ENCODE data around the gene C1orf52. TPM values are rescaled to one million over a fixed set of nuclear protein-coding genes. Genes with fewer than 3 reads are reported as not detected.

The C1orf52 gene
- total RNA-seq, 4 donors from 2014 or later: 12.7 to 27.2 (median 21.0) TPM

DNA sequence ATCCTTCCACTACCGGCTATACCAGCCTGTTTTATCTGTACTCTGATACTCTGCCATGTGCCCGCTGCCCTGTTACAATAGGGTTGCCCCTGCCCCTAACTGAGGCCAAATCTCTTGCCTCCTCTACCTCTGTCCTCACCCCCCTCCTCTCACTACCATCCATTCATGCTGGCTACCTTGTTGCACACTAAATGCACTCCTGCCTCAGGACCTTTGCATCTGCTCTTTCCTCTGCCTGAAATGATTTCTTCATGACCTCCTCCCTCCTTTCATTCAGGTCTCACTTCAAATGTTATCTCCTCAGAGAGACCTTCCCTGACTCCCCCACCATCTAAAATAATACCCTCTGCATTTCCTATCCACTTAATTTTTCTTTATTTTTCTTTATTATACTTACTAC, 51.0 kb downstream of the C1orf52 start:
- peaks cover 0 to 4% (median 0%) of the 10 kb centered on the region in 3 donors for H3K4me1 ChIP-seq
- H3K4me3 ChIP-seq: no peak overlapping the region
- no peaks in the 10 kb centered on the region for H3K36me3 ChIP-seq
- H3K9me3 ChIP-seq: no peaks in the 10 kb centered on the region
- TF ChIP-seq EP300 (IDR thresholded peaks at IDR 0.05) (no peak), POLR2AphosphoS5 (IDR thresholded peaks at IDR 0.05) (no peak), POLR2A (IDR thresholded peaks at IDR 0.05) (no peak)
- TF ChIP-seq, protein P1, sequence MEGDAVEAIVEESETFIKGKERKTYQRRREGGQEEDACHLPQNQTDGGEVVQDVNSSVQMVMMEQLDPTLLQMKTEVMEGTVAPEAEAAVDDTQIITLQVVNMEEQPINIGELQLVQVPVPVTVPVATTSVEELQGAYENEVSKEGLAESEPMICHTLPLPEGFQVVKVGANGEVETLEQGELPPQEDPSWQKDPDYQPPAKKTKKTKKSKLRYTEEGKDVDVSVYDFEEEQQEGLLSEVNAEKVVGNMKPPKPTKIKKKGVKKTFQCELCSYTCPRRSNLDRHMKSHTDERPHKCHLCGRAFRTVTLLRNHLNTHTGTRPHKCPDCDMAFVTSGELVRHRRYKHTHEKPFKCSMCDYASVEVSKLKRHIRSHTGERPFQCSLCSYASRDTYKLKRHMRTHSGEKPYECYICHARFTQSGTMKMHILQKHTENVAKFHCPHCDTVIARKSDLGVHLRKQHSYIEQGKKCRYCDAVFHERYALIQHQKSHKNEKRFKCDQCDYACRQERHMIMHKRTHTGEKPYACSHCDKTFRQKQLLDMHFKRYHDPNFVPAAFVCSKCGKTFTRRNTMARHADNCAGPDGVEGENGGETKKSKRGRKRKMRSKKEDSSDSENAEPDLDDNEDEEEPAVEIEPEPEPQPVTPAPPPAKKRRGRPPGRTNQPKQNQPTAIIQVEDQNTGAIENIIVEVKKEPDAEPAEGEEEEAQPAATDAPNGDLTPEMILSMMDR (IDR thresholded peaks at IDR 0.05): no peak
- no peak overlapping the region for H3K27ac ChIP-seq
- no peaks in the 10 kb centered on the region for H3K27me3 ChIP-seq
- 72 to 75% methylated on average over 2 of the region's 2 CpGs for WGBS, 2 donors (ENCODE audit: low coverage in 1 of 2)
- no peak for ATAC-seq

DNA sequence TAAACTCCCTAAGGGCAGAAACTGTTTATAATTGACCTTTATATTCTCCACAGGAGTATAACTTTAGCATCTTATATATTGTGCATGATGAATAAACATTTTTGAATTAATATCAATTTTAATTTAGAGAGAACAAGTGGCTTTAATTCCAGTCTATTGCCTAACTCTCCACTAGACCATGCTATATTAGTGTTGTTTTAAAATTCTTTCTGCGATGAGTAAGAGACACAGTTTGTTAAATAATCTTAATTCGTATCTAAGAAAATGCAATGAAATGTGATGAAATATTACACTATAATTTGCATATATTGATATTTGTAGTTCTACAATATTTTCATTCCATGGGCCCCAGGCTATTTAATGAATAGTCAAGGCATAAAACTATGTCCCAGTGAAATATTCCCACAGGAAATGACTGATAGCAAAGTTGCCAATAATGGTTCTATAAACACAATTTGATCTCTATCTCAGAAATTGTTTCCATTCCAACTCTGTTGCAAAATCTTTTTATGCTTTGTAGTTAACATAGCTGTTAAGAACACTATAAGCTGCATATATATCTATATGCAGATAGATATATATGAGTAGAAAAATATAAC, 55.8 kb downstream of the C1orf52 start:
- no peaks in the 10 kb centered on the region for H3K36me3 ChIP-seq
- ATAC-seq: no peak
- H3K27me3 ChIP-seq: no peaks in the 10 kb centered on the region
- WGBS, 2 donors (ENCODE audit: low coverage in 1 of 2): 64 to 69% methylated on average over 2 of the region's 2 CpGs
- H3K4me1 ChIP-seq: peaks cover 0 to 19% (median 0%) of the 10 kb centered on the region in 3 donors
- no peak overlapping the region for H3K27ac ChIP-seq
- no peak overlapping the region for H3K4me3 ChIP-seq
- no peaks in the 10 kb centered on the region for H3K9me3 ChIP-seq
- no peak for TF ChIP-seq EP300 (IDR thresholded peaks at IDR 0.05)
- TF ChIP-seq POLR2AphosphoS5 (IDR thresholded peaks at IDR 0.05): no peak
- TF ChIP-seq POLR2A (IDR thresholded peaks at IDR 0.05): no peak
- TF ChIP-seq, protein P1 (IDR thresholded peaks at IDR 0.05): no peak

- no peaks in the 10 kb centered on the region for H3K27me3 ChIP-seq
- no peak for ATAC-seq
- no peaks in the 10 kb centered on the region for H3K9me3 ChIP-seq
- H3K4me1 ChIP-seq: peaks cover 0 to 21% (median 0%) of the 10 kb centered on the region in 3 donors
- TF ChIP-seq POLR2AphosphoS5 (IDR thresholded peaks at IDR 0.05) (no peak), EP300 (IDR thresholded peaks at IDR 0.05) (no peak), POLR2A (IDR thresholded peaks at IDR 0.05) (no peak)
- TF ChIP-seq, protein P1 (IDR thresholded peaks at IDR 0.05): no peak
- no peaks in the 10 kb centered on the region for H3K36me3 ChIP-seq
- peak overlapping the region in 1 of 2 donors; percentile 88 for H3K4me3 ChIP-seq
- peak overlapping the region in 1 of 4 donors; percentile 99 for H3K27ac ChIP-seq
- 100% methylated on average over 1 of the region's 2 CpGs; no CpG with 5 or more reads in 1 of the 2 donors for WGBS, 2 donors (ENCODE audit: low coverage in 1 of 2)
These were observed 56.6 kb downstream of the C1orf52 start for GRCh38 chr1:85202864-85203255.

GRCh38 chr1:85202092-85202863, 57.2 kb downstream of the C1orf52 start:
- peak overlapping the region; percentile 96 to 99 (median 98) for H3K27ac ChIP-seq
- H3K27me3 ChIP-seq: no peaks in the 10 kb centered on the region
- 18 to 19% methylated on average over 8 to 13 of the region's 14 CpGs for WGBS, 2 donors (ENCODE audit: low coverage in 1 of 2)
- peak overlapping the region; percentile 84 to 88 for H3K4me3 ChIP-seq
- H3K4me1 ChIP-seq: peaks cover 0 to 26% (median 0%) of the 10 kb centered on the region in 3 donors
- TF ChIP-seq POLR2AphosphoS5 (IDR thresholded peaks at IDR 0.05) (no peak), EP300 (IDR thresholded peaks at IDR 0.05) (no peak), POLR2A (IDR thresholded peaks at IDR 0.05) (no peak)
- TF ChIP-seq, protein P1 (IDR thresholded peaks at IDR 0.05): no peak
- no peaks in the 10 kb centered on the region for H3K9me3 ChIP-seq
- H3K36me3 ChIP-seq: no peaks in the 10 kb centered on the region
- no peak for ATAC-seq
